OCI-LY7 (cell line): ENCODE measurements around the gene RAB3C.

ENCODE experiments used
- EZH2phosphoT487 ChIP-seq: fragments of 200-600 bp; sonication (generic); IDR thresholded peaks from 2 replicates; pipeline ENCODE4 v1.6.1; 2018; ENCODE audit warnings: low read depth, borderline replicate concordance, mild to moderate bottlenecking, mixed run types, antibody characterized with exemption, low read length, moderate library complexity, mixed read lengths
- TF ChIP-seq, protein P1 (sequence below): fragments of 200-600 bp; sonication (generic); conservative IDR thresholded peaks from 2 replicates; pipeline ENCODE4 v1.5.1; 2014; ENCODE audit warnings: mild to moderate bottlenecking, antibody characterized with exemption, low read length, moderate library complexity, mixed read lengths

GRCh38 chr5:58544926-58545325, 37.9 kb upstream of the RAB3C start:
- TF ChIP-seq EZH2phosphoT487, result no peak
- TF ChIP-seq, protein P1, sequence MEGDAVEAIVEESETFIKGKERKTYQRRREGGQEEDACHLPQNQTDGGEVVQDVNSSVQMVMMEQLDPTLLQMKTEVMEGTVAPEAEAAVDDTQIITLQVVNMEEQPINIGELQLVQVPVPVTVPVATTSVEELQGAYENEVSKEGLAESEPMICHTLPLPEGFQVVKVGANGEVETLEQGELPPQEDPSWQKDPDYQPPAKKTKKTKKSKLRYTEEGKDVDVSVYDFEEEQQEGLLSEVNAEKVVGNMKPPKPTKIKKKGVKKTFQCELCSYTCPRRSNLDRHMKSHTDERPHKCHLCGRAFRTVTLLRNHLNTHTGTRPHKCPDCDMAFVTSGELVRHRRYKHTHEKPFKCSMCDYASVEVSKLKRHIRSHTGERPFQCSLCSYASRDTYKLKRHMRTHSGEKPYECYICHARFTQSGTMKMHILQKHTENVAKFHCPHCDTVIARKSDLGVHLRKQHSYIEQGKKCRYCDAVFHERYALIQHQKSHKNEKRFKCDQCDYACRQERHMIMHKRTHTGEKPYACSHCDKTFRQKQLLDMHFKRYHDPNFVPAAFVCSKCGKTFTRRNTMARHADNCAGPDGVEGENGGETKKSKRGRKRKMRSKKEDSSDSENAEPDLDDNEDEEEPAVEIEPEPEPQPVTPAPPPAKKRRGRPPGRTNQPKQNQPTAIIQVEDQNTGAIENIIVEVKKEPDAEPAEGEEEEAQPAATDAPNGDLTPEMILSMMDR, result no peak
